ENCODE data around the gene GUCY1A1.
"Not testable (repeated sequence)": the region's sequence is repeated elsewhere in the genome, so short reads cannot be mapped to it uniquely, and the experiment has no call there.

Gene GUCY1A1, protein sequence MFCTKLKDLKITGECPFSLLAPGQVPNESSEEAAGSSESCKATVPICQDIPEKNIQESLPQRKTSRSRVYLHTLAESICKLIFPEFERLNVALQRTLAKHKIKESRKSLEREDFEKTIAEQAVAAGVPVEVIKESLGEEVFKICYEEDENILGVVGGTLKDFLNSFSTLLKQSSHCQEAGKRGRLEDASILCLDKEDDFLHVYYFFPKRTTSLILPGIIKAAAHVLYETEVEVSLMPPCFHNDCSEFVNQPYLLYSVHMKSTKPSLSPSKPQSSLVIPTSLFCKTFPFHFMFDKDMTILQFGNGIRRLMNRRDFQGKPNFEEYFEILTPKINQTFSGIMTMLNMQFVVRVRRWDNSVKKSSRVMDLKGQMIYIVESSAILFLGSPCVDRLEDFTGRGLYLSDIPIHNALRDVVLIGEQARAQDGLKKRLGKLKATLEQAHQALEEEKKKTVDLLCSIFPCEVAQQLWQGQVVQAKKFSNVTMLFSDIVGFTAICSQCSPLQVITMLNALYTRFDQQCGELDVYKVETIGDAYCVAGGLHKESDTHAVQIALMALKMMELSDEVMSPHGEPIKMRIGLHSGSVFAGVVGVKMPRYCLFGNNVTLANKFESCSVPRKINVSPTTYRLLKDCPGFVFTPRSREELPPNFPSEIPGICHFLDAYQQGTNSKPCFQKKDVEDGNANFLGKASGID

DNA sequence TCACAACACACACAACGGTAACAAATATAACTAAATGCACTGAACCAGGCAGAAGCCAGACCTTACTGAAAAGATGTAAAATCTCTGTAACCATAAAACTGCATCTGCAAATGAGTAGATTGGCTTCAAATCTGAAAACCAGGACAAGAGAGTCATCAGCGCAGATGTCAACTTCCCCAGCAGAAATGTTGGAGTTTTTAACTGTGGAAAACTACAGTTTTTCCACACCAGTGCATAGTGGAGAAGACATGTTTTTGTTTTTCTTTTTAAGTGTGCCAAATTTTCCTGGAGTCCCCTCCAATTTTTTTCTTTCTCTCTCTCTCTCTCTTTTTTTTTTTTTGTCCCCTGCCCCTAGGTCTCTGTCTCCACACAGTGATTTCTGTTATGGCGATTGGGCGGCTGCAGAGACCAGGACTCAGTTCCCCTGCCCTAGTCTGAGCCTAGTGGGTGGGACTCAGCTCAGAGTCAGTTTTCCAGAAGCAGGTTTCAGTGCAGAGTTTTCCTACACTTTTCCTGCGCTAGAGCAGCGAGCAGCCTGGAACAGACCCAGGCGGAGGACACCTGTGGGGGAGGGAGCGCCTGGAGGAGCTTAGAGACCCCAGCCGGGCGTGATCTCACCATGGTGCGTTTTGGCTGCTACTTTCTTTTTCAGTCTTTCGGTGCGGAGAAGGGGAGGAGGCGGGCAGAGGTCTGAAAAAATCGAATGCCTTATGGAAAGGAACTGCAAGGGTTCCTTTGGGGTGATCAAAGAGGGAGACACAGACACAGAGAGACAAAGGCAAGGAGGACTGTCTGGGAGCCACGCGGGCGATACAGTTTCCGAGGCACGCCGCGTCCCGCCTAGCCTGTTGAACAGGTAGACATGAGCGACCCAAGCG, at the start of gene GUCY1A1:
Gene GUCY1A1 (plus strand): TSS at position 505 of the 878 bp plus-strand sequence. CDS start 30,020 bp downstream, outside the sequence.
- no peak for DNase-seq (ENCODE audit: low read depth)

DNA sequence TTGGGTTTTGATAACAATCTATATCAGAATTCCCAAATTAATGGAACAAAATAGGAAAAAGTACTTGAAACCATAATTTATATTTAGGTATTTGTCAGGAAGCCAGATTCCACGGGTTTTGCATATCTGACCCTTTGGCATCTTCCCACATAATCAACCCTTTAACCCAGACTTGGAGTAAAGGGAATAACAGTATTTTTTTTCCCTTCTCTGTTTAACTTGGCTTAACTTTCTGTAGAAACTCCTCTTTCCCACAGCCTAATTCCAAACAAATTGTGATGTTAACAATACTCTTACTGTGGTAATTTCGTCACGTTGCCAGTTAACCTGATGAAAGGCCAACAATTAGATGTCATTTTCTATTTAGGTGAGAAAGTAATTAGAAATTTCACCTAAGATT, 49.4 kb upstream of the GUCY1A1 start:
- DNase-seq (ENCODE audit: low read depth), result no peak

DNA sequence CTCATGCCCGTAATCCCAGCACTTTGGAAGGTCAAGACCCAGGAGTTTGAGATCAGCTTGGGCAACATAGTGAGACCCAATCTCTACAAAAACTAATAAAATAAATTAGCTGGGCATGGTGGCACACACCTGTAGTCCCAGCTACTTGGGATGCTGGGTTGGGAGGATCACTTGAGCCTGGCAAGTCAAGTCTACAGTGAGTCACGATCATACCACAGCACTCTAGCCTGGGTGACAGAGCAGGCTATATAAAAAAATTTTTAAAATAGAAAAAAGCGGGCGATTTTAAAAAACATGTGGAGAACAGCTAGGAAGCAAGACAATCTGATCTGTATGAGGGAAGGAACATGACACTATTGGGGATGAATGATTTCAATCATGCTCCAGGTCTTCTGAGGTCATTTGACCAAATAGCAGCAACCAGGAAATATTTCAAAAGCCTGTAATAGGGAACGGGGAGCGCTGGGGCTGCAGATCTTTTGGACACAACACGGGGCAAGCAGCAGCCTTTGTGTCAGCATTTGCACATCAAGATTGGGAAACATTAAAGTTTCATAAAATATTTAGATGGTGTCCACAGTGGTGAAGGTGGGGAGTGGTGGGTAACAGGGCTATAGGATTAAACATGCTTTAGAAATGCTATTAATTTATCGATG, 48.3 kb upstream of the GUCY1A1 start:
- no peak for DNase-seq (ENCODE audit: low read depth)

DNA sequence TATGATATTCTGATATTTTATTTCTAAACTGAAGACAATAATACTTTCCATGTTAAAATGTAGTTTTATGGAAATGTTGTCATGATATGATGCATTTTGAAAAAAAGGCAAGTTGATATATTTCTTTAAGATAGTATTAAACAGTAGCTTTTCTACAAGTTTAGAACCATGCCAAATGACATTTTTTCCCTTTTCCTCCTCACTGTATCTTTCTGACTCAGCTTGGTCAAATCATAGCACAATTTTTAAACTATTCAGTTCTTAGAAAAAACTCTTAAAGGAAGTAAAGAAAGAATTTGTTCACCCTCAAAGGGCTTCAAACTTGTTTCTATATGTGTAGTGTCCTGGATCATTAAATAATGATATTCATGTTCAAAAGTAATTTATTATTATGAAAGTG, 46.0 kb upstream of the GUCY1A1 start:
- DNase-seq (ENCODE audit: low read depth), result no peak

DNA sequence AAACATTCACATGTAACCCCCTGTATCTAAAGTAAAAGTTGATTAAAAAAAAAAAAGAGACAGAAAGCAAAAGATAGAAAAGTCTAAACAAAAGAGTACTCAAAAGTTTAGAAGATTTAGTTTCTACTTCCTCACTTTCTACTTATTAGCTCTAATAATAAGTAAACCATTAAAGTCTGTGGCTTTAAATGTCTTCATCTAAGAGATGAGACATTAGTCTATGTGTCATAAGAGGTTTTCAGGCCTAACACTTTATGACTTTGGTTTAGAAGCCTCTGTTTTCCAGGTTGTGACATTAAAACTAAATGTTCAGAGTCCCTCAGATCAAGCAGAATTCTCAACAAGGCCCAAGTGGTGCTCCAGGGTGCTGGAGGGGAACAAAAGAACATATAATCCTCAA, 42.2 kb upstream of the GUCY1A1 start:
- no peak for DNase-seq (ENCODE audit: low read depth)

DNA sequence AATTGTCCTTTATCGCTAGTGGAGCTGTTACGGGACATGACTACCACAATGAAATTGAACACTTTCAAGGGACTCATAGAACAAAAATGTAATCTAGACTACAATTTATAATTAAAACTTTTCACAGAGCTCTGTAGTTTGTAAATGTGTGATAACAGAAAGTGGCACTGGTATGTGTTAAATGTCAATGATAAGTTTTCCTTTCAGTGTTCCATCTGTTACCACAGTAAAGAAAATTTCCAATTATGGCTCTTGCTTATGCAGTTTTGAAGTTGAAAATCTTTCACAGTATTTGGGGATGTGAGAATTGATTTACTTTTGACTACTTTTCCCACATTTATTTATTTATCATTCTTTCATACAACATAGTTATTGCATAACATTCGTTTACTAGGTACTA, 40.1 kb upstream of the GUCY1A1 start:
- no peak for DNase-seq (ENCODE audit: low read depth)

DNA sequence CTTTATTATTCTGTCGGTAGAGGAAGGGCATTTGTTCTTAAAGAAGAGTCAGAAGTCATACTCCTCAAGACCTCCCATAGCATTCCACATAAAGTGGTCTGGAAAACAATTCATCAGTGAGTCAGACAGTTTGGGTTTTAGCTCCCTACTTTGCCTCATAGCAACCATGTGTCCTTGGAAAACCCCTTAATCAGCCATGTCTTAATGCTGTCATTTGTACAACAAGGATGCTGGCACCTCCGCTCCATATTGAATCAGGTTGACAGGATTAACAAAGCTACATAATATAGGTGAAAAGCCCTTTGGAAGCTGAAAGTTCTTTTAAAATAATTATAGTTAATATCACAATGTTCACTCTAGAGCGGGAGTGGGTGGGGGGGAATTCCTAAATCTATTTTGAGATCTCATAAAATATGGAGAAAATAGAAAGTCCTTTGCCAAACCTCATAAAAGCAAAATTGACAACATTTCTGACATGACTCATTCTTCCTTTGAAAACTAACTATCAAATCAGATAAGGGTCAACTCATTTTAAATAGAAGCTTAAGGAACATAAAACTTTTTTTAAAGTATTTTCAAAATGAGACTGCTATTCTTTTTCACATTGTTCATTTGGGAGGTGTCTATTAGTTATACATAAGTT, 37.3 kb upstream of the GUCY1A1 start:
- no peak for DNase-seq (ENCODE audit: low read depth)

DNA sequence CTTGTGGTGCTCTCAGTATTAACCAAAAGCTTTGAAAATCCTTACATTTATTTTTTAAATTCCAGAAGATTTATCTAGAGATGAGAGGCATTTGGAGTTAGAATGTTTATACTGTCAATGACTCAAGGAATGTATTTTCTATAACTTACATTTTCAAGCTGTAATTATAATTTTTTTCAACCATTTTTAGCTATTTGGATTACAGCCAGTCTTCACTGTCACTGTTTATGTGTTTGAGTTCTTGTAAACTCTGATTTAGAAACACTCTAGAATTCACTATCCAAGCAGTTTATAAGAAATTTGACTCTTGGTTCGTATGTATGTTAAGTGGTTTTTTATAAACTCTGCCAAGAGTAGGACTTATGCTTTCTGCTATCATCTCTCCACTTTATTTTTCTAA, 36.7 kb upstream of the GUCY1A1 start:
- no peak for DNase-seq (ENCODE audit: low read depth)

DNA sequence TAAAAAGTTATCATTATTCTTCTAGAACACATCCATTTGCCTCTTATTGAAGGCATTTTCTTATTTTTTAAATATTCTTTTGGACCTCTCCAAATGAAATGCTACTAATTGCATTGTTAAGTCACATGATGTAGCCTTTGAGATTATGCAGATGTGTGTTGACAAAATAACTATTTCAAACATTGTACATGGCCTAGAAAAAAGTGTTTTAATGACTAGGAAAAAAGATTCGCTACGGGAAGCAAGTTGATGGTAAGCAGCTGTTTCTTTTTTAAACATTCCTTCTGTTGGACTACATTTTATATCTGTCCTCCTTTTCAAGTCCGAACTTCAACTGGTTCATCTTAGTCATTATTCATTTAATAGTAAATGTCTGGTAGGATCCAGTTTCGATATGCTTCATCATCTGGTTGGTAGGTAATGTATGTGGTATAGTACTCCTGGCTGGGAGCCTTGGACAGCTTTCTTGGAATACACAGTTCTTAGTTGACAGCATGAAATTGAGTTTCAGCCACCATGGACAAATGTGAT, 34.3 kb upstream of the GUCY1A1 start:
- DNase-seq (ENCODE audit: low read depth), result no peak

DNA sequence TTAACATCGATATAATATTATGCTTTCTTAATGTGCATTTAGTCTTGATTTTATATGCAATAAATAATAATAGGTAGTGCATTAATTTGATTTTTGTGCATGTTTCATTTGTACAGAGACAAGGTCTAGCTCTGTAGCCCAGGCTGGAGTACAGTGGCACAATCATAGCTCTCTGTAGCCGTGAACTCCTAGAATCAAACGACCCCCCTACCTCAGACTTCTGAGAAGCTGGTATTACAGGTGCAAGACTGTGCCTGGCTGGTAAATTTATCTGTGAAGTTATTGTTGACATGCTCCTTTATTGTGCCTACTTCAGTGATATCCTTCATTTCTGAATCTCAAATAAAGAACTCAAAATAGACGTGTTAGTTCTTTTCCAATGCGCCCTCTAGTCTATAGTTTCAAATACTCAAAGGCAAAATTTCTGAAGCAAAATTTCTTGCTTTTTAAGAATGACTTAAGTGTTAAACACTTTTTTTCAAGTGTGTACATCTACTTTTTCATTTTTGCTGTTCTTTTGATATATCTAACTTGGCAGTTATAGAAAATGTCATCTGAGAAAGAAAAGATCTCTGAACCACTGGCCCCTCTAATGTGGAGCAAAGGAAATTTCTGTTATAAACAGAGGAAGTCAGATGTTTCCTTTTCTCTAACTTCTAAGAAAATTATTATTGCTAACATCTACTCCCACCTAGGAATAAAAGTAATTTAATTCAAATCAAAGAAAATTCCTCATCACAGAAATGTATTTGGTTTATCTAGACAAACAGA, 28.3 kb upstream of the GUCY1A1 start:
- no peak for DNase-seq (ENCODE audit: low read depth)

DNA sequence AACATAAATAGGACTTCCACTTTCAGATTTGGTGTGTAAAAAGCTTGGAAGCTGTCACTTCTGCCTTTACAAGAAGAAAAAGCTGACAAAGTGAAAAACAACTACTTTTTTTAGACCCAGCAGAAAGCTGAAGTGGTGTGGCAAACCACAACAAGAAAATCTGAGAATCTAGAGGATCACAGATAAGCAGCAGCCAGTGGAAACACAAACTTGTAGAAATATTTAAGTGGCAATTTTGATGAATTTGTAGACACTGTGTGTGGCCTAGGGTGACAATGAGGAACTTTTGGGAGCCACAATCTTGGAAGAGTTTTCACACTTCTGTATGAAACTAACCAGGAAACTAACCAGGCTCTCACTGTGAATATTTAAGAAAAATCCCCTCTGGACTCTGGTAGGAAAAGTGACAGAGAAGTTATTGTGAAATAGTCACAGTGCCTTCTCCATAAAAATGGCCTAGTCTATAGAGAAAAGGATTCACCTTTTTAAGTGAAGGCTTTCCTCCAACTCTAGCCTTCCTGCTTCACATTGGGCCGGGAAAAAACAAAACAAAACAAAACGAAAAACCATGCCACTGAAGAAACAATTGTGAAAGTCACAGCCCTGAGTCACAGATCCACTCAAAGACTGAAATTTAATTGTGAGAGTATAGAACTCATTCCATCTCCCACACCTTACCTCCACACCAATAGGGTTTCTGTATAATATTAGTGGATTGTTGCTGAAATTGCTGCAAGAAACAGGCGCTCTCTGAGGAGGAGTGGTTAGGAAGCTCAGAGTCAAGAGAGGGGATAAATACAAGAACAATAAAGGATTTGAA, 26.7 kb upstream of the GUCY1A1 start:
- no peak for DNase-seq (ENCODE audit: low read depth)

DNA sequence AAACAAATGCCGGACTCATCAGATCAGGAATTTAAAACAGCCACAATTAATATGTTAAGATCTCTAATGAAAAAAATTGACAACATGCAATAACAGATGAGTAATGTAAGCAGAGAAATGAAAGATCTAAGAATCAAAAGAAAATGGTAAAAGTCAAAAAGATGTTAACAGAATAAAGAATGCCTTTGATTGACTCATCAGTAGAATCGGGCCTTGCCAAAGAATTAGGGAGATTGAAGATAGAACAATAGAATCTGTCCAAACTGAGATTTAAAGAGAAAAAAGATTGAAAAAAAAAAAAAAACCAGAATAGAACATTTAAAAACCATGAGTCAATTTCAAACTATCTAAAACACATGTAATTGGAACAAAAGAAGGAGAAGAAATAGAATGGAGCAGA, 25.9 kb upstream of the GUCY1A1 start:
- DNase-seq (ENCODE audit: low read depth), result no peak

DNA sequence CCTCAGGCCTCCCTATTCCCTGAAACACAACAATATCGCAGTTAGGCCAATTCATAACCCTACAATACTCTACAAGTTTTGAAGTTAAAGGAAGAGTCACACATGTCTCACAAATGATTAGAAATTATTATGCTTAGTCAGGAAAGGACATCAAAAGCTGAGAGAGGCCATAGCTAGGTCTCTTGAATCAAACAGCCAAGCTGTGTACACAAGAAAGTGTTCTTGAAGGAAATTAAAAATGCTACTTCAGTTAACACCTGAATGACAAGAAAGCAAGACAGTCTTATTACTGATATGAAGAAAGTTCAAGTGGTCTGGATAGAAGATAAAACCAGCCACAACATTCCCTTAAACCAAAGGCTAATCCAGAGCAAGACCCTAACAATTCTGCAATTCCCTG, 23.6 kb upstream of the GUCY1A1 start:
- DNase-seq (ENCODE audit: low read depth), result no peak

DNA sequence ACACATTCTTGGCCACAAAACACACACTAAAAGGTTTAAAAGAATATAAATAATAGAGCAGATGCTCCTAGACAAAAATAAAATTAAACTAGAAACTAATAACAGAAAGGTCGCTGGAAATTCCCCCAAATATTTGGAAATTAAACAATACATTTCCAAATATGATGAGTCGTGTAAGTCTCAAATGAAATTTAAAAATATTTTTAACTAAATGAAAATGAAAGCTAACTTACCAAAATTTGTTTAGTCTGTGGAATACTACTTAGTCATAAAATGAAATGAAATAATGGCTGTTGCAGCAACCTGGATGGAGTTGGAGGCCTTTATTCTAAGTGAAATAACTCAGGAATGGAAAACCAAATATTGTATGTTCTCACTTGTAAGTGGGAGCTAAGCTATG, 20.6 kb upstream of the GUCY1A1 start:
- no peak for DNase-seq (ENCODE audit: low read depth)

DNA sequence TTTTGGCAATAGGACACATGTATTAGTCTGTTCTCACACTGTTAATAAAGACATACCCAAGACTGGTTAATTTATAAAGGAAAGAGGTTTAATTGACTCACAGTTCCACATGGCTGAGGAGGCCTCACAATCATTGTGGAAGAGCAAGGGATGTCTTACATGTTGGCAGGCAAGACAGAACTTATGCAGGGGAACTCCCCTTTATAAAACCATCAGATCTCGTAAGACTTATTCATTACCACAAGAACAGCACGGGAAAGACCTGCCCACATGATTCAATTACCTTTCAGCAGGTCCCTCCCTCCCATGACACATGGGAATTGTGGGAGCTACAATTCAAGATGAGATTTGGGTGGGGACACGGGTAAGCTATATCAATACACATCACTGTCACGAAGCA, 15.9 kb upstream of the GUCY1A1 start:
- DNase-seq (ENCODE audit: low read depth), result not testable (repeated sequence)

DNA sequence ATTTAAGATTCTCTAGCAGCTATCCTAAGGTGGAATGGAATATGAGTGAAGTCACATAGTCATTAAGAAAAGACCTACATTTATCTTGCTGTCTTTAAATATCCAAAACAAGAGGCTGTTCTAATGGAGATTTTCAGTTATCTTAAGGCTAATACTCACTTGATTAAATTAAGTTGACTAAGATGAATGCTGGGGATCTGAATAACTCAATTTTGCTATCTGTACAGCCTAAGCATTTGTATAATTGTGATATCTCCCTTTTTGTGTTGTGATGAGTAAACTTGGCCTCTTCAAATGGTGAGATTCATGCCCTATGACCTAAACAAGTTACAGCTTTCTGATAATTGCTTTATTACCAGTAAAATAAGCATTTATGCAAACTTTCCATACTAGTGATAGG, 13.6 kb upstream of the GUCY1A1 start:
- no peak for DNase-seq (ENCODE audit: low read depth)

DNA sequence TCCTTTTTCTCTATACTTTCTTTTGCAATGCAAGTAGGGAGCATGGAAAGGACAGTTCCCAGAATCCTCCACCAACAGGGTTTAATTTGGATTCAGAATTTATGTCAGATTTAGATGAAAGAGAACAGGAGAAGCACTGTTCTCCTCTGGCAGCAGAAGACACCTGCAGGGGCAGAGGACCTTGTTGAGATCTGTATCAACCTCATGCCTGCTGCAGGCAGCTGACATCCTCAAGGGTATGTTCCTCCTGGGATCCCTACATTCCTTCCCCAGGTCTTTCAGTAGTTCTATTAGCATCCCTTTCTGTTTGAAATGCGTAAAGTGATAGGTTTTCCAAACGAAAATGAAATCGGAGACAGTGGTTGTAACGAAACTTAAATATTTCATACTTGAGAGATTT, 10.6 kb upstream of the GUCY1A1 start:
- DNase-seq (ENCODE audit: low read depth), result no peak

DNA sequence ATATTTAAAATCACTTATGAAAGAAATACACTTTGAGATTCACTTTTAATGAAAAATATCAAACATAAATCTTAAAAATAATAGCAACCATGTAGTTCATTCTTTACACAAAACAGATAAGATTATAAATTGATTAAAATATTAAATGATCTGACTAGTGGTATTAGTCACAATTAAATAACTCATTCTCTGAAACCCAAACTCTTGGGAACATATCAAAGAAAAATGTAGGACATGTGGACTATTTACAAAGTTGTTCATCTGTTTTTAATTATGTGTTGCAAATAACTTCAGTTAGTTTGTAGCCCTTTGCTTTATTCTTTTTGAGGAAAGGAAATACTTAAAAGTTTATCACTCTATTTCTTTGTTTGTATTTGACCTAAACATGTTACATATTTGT, 9.5 kb upstream of the GUCY1A1 start:
- no peak for DNase-seq (ENCODE audit: low read depth)

DNA sequence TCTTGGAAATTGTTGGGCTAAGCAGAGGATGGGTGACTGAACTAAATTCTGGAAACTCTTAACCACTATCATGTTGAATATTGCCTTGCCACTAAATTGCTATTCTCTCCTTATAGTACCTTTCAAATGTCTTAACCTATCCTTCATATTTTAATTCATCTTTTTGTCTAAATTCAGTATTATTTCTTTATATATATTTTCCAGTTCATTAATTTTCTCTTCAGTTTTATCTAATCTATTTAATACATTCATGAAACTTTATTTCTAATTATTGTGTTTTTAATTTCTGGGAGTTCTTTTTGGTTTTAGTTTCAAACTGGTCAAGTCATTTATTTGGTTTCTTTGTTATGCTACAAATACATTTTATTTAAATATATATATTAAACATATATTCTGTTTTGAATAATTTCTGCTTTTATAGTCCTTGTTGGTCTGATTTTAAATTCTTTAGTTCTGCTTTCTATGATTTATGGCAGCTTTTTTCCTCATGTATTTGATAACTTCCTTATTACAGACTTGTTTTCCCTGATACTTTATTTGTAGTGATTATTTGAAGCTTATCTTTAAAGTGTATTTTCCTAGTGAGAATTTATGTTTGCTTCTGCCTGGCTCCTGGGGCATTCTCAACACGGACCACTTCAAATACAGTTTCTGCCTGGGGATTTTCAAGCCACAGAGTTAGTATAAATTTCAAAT, 8.5 kb upstream of the GUCY1A1 start:
- DNase-seq (ENCODE audit: low read depth), result no peak
